GM10248 (cell line): ENCODE data around the gene IL1RAPL1.

Source experiments
- CTCF ChIA-PET: fragments of 300-600 bp; sonication (Branson Sonifier 250); formaldehyde crosslinking; extraction: SDS; loops from one replicate; lab custom pipeline; 2021; ENCODE audit warnings: antibody characterized with exemption; lab: Yijun Ruan, JAX
- POLR2A ChIA-PET: fragments of 350-650 bp; sonication (Branson Sonifier 250); formaldehyde crosslinking; extraction: SDS; loops from one replicate; lab custom pipeline; 2020; ENCODE audit warnings: antibody characterized with exemption; lab: Yijun Ruan, JAX
- DNase-seq: peaks from one replicate; pipeline ENCODE4 v3.0.0; 2012; ENCODE audit errors: extremely low spot score
- CTCF ChIP-seq: IDR thresholded peaks from 2 replicates; pipeline ENCODE4 v1.5.1; 2012; ENCODE audit warnings: mild to moderate bottlenecking, low read depth; ENCODE audit errors: extremely low read depth, missing control alignments, control extremely low read depth

IL1RAPL1 gene

GRCh38 chrX:28988246-28988645, 401.0 kb downstream of the IL1RAPL1 start:
- no peak for DNase-seq
- ChIA-PET CTCF (no interaction called here), POLR2A (no interaction called here)
- TF ChIP-seq CTCF, result no peak

GRCh38 chrX:28997706-28998463, 410.6 kb downstream of the IL1RAPL1 start:
- CTCF ChIA-PET, result no interaction called here
- DNase-seq, result no peak
- POLR2A ChIA-PET, result no interaction called here
- TF ChIP-seq CTCF, result no peak

GRCh38 chrX:28998609-28999135, 411.4 kb downstream of the IL1RAPL1 start:
- POLR2A ChIA-PET, result no interaction called here

GRCh38 chrX:29012867-29013266, 425.6 kb downstream of the IL1RAPL1 start:
- DNase-seq, result no peak
- POLR2A ChIA-PET, result no interaction called here

More at GRCh38 chrX:28998609-28999135, 411.4 kb downstream of the IL1RAPL1 start:
- DNase-seq, result no peak
- TF ChIP-seq CTCF, result no peak
- CTCF ChIA-PET, result interaction anchor here (1.2 to 1.3 kb wide), 2 partner anchors 10 to 11 kb away, joined by 4 read pairs; no protein-coding TSS in a partner anchor

GRCh38 chrX:29023207-29023606, 436.0 kb downstream of the IL1RAPL1 start:
- no peak for TF ChIP-seq CTCF
- ChIA-PET CTCF (no interaction called here), POLR2A (no interaction called here)
- no peak for DNase-seq

More at GRCh38 chrX:29012867-29013266, 425.6 kb downstream of the IL1RAPL1 start:
- CTCF ChIA-PET, result no interaction called here
- no peak for TF ChIP-seq CTCF

- TF ChIP-seq CTCF, result no peak
- ChIA-PET CTCF (no interaction called here), POLR2A (no interaction called here)
Observed at GRCh38 chrX:29024871-29025270, 437.6 kb downstream of the IL1RAPL1 start.

More at GRCh38 chrX:29024871-29025270, 437.6 kb downstream of the IL1RAPL1 start:
- no peak for DNase-seq
